Suprapubic skin (tissue), 4 donors: ENCODE data around the gene PPM1H. TPM values are rescaled to one million over a fixed set of nuclear protein-coding genes. Genes with fewer than 3 reads are reported as not detected.

Source experiments
- DNase-seq, 2 donors: peaks; one replicate each; pipeline ENCODE4 v3.0.0-alpha.2; 2019; ENCODE audit warnings: low spot score in 2 of 2
- H3K27ac ChIP-seq: fragments of 200-600 bp; sonication (generic); one replicate; pipeline ENCODE4 v1.5.1; 2019
- H3K27me3 ChIP-seq: fragments of 200-600 bp; sonication (generic); one replicate; pipeline ENCODE4 v1.5.1; 2019
- H3K36me3 ChIP-seq: fragments of 200-600 bp; sonication (generic); one replicate; pipeline ENCODE4 v1.5.1; 2019
- H3K4me1 ChIP-seq: fragments of 200-600 bp; sonication (generic); one replicate; pipeline ENCODE4 v1.5.1; 2019
- H3K4me3 ChIP-seq: fragments of 200-600 bp; sonication (generic); one replicate; pipeline ENCODE4 v1.5.1; 2019; ENCODE audit warnings: mild to moderate bottlenecking
- H3K9me3 ChIP-seq: fragments of 200-600 bp; sonication (generic); one replicate; pipeline ENCODE4 v1.5.1; 2019
- CTCF ChIP-seq, 2 donors: fragments of 200-600 bp in 1 of 2; fragments of 450-650 bp in 1 of 2; sonication (generic) in 1 of 2; IDR thresholded peaks; one replicate each; pipeline ENCODE4 v1.5.1; 2016 to 2019; ENCODE audit warnings: antibody characterized with exemption in 2 of 2, mild to moderate bottlenecking in 1 of 2, moderate library complexity in 1 of 2
- EP300 ChIP-seq: sonication (generic); formaldehyde crosslinking; IDR thresholded peaks from one replicate; pipeline ENCODE4 v1.6.1; 2017; ENCODE audit warnings: antibody characterized with exemption
- POLR2A ChIP-seq, 2 donors: fragments of 450-650 bp; IDR thresholded peaks; one replicate each; pipeline ENCODE4 v1.6.1; 2017; ENCODE audit warnings: antibody characterized with exemption in 2 of 2, mild to moderate bottlenecking in 2 of 2, moderate library complexity in 2 of 2
- POLR2AphosphoS5 ChIP-seq, 3 donors: sonication (generic); formaldehyde crosslinking; IDR thresholded peaks; one replicate each; pipeline ENCODE4 v1.6.1; 2017; ENCODE audit warnings: antibody characterized with exemption in 3 of 3
- WGBS: methylation state at CpG from one replicate; pipeline ENCODE4 v1.1.5; 2018; 5-methylcytosine and 5-hydroxymethylcytosine counted together
- total RNA-seq, 4 donors: library from RNA; depleted of rRNA; stranded (reverse); fragments of >200 nt; gene quantifications; one replicate each; pipeline ENCODE4 v1.1.0, GENCODE V29; 2016

PPM1H gene
- total RNA-seq, 4 donors from 2014 or later: 2.3 to 8.1 (median 4.9) TPM

GRCh38 chr12:62859321-62859737, 75.6 kb downstream of the PPM1H start:
- H3K27ac ChIP-seq: no peak overlapping the region
- whole genome bisulfite sequencing: 84% methylated on average over 1 of the region's 1 CpG
- H3K27me3 ChIP-seq: no peaks in the 10 kb centered on the region
- no peaks in the 10 kb centered on the region for H3K9me3 ChIP-seq
- no peaks in the 10 kb centered on the region for H3K36me3 ChIP-seq
- no peak overlapping the region for H3K4me3 ChIP-seq
- TF ChIP-seq POLR2A (IDR thresholded peaks at IDR 0.05) (no peak), POLR2AphosphoS5 (IDR thresholded peaks at IDR 0.05) (no peak), CTCF (IDR thresholded peaks at IDR 0.05) (no peak), EP300 (no peak)
- DNase-seq: no peak
- H3K4me1 ChIP-seq: no peaks in the 10 kb centered on the region

GRCh38 chr12:62856454-62856853, 78.5 kb downstream of the PPM1H start:
- TF ChIP-seq CTCF (IDR thresholded peaks at IDR 0.05) (no peak), EP300 (no peak), POLR2A (IDR thresholded peaks at IDR 0.05) (no peak), POLR2AphosphoS5 (IDR thresholded peaks at IDR 0.05) (no peak)
- Histone ChIP-seq H3K36me3 (no peaks in the 10 kb centered on the region), H3K4me3 (no peak overlapping the region), H3K27ac (no peak overlapping the region), H3K4me1 (no peaks in the 10 kb centered on the region), H3K9me3 (no peaks in the 10 kb centered on the region), H3K27me3 (no peaks in the 10 kb centered on the region)
- no peak for DNase-seq
- WGBS: 34% methylated on average over 1 of the region's 1 CpG

GRCh38 chr12:62854024-62854423, 80.9 kb downstream of the PPM1H start:
- no peak for DNase-seq
- H3K36me3 ChIP-seq: no peaks in the 10 kb centered on the region
- H3K4me3 ChIP-seq: no peak overlapping the region
- WGBS: 66% methylated on average over 4 of the region's 4 CpGs
- H3K4me1 ChIP-seq: no peaks in the 10 kb centered on the region
- no peaks in the 10 kb centered on the region for H3K27me3 ChIP-seq
- no peaks in the 10 kb centered on the region for H3K9me3 ChIP-seq
- TF ChIP-seq CTCF (IDR thresholded peaks at IDR 0.05) (no peak), POLR2AphosphoS5 (IDR thresholded peaks at IDR 0.05) (no peak), POLR2A (IDR thresholded peaks at IDR 0.05) (no peak), EP300 (no peak)
- H3K27ac ChIP-seq: no peak overlapping the region

GRCh38 chr12:62849398-62849797, 85.6 kb downstream of the PPM1H start:
- H3K27me3 ChIP-seq: no peaks in the 10 kb centered on the region
- 60% methylated on average over 1 of the region's 1 CpG for WGBS
- no peak overlapping the region for H3K4me3 ChIP-seq
- H3K36me3 ChIP-seq: no peaks in the 10 kb centered on the region
- H3K4me1 ChIP-seq: peaks cover 3% of the 10 kb centered on the region
- H3K27ac ChIP-seq: no peak overlapping the region
- H3K9me3 ChIP-seq: no peaks in the 10 kb centered on the region
- DNase-seq: no peak
- TF ChIP-seq CTCF (IDR thresholded peaks at IDR 0.05): no peak
- TF ChIP-seq EP300: no peak
- TF ChIP-seq POLR2A (IDR thresholded peaks at IDR 0.05): no peak

GRCh38 chr12:62848418-62848817, 86.5 kb downstream of the PPM1H start:
- TF ChIP-seq POLR2AphosphoS5 (IDR thresholded peaks at IDR 0.05) (no peak), POLR2A (IDR thresholded peaks at IDR 0.05) (no peak)
- Histone ChIP-seq H3K27ac (no peak overlapping the region), H3K36me3 (no peaks in the 10 kb centered on the region), H3K4me3 (no peak overlapping the region), H3K9me3 (no peaks in the 10 kb centered on the region), H3K27me3 (no peaks in the 10 kb centered on the region), H3K4me1 (peaks cover 3% of the 10 kb centered on the region)
- 28% methylated on average over 2 of the region's 2 CpGs for WGBS
- DNase-seq: no peak

- no peak for DNase-seq
- Histone ChIP-seq H3K27ac (no peak overlapping the region), H3K4me3 (no peak overlapping the region), H3K4me1 (peaks cover 3% of the 10 kb centered on the region), H3K27me3 (no peaks in the 10 kb centered on the region), H3K36me3 (no peaks in the 10 kb centered on the region), H3K9me3 (no peaks in the 10 kb centered on the region)
- TF ChIP-seq POLR2AphosphoS5 (IDR thresholded peaks at IDR 0.05) (no peak), POLR2A (IDR thresholded peaks at IDR 0.05) (no peak), EP300 (no peak), CTCF (IDR thresholded peaks at IDR 0.05) (no peak)
- 88% methylated on average over 2 of the region's 2 CpGs for WGBS
Measured at GRCh38 chr12:62847709-62848108, 87.2 kb downstream of the PPM1H start.
